DND-41 (cell line): ENCODE data around the gene UBC.
A peak's percentile ranks its signal among the peaks of the same experiment; 100 is the strongest.

ENCODE experiments used
- ATAC-seq: fragments of 200-7000 bp; cut with Tn5 transposase; 3 replicates; pipeline ENCODE4 v1.9.1; 2021; ENCODE audit warnings: low read depth; ENCODE audit not compliant: insufficient read depth
- DNase-seq: peaks from one replicate; pipeline ENCODE4 v3.0.0-alpha.2; 2020
- H2AFZ ChIP-seq: 2 replicates; pipeline ENCODE4 v1.6.0; 2012; ENCODE audit warnings: low read depth, low read length
- H3K27ac ChIP-seq: 2 replicates; pipeline ENCODE4 v1.5.1; 2012; ENCODE audit warnings: low read length, inconsistent platforms
- H3K27me3 ChIP-seq: fragments of 200-600 bp; sonication (generic); 2 replicates; pipeline ENCODE4 v1.6.0; 2012; ENCODE audit warnings: low read length, mild to moderate bottlenecking, inconsistent platforms; ENCODE audit not compliant: insufficient read depth, poor library complexity
- H3K36me3 ChIP-seq: 2 replicates; pipeline ENCODE4 v1.5.1; 2012; ENCODE audit warnings: low read length, inconsistent platforms; ENCODE audit not compliant: insufficient read depth
- H3K4me1 ChIP-seq: 2 replicates; pipeline ENCODE4 v1.5.1; 2012; ENCODE audit warnings: mild to moderate bottlenecking, low read length; ENCODE audit not compliant: insufficient read depth
- H3K4me2 ChIP-seq: 2 replicates; pipeline ENCODE4 v1.6.0; 2012; ENCODE audit warnings: mild to moderate bottlenecking, moderate library complexity, low read length, inconsistent platforms; ENCODE audit not compliant: insufficient read depth
- H3K4me3 ChIP-seq, 2 experiments: fragments of 200-600 bp in 1 of 2; shearing (Covaris generic) in 1 of 2; 2 replicates each; pipeline ENCODE4 v1.5.1; 2012 to 2016; ENCODE audit warnings: inconsistent platforms in 2 of 2, low read length in 2 of 2, mild to moderate bottlenecking in 2 of 2, low read depth in 1 of 2, moderate library complexity in 1 of 2
- H3K79me2 ChIP-seq: 2 replicates; pipeline ENCODE4 v1.6.0; 2012; ENCODE audit warnings: low read length, inconsistent platforms; ENCODE audit not compliant: insufficient read depth
- H3K9ac ChIP-seq: 2 replicates; pipeline ENCODE4 v1.6.0; 2012; ENCODE audit warnings: low read depth, mild to moderate bottlenecking, inconsistent platforms, low read length, moderate library complexity
- H3K9me3 ChIP-seq: 2 replicates; pipeline ENCODE4 v1.5.1; 2012; ENCODE audit warnings: low read length, moderate library complexity, mild to moderate bottlenecking, inconsistent platforms; ENCODE audit not compliant: insufficient read depth, severe bottlenecking
- H4K20me1 ChIP-seq: 2 replicates; pipeline ENCODE4 v1.6.0; 2012; ENCODE audit warnings: low read length; ENCODE audit not compliant: insufficient read depth
- CTCF ChIP-seq: IDR thresholded peaks from 2 replicates; pipeline ENCODE4 v1.5.1; 2012; ENCODE audit warnings: borderline replicate concordance, low read length, moderate library complexity, mild to moderate bottlenecking; ENCODE audit not compliant: poor library complexity, severe bottlenecking; ENCODE audit errors: extremely low read depth
- EZH2 ChIP-seq: IDR thresholded peaks from 3 replicates; pipeline ENCODE4 v1.6.1; 2012; ENCODE audit warnings: borderline replicate concordance, low read depth, mild to moderate bottlenecking, moderate library complexity, low read length, inconsistent platforms; ENCODE audit not compliant: severe bottlenecking

The UBC gene

GRCh38 chr12:124947561-124948398 is 33.3 kb upstream of the UBC start:
- Histone ChIP-seq H2AFZ (no peak overlapping the region), H3K4me3 (no peak overlapping the region), H3K36me3 (peaks cover 77% of the 10 kb centered on the region), H3K27ac (no peak overlapping the region), H3K9me3 (no peaks in the 10 kb centered on the region), H3K9ac (no peak overlapping the region), H3K4me1 (no peaks in the 10 kb centered on the region), H3K4me2 (no peak overlapping the region), H3K79me2 (no peaks in the 10 kb centered on the region), H3K27me3 (no peaks in the 10 kb centered on the region), H4K20me1 (no peaks in the 10 kb centered on the region)
- no peak for DNase-seq
- no peak for TF ChIP-seq EZH2
- ATAC-seq: no peak

GRCh38 chr12:124947013-124947412 is 32.6 kb upstream of the UBC start:
- no peaks in the 10 kb centered on the region for H3K9me3 ChIP-seq
- H3K4me1 ChIP-seq: 0 out of 2 replicates have a peak, but pooled peaks cover under 1% of the 10 kb centered on the region
- H2AFZ ChIP-seq: no peak overlapping the region
- ATAC-seq (0 out of 3 replicates have a peak, but pooled peaks have one; percentile 15), DNase-seq (no peak)
- H3K4me3 ChIP-seq: no peak overlapping the region
- H4K20me1 ChIP-seq: no peaks in the 10 kb centered on the region
- TF ChIP-seq EZH2 (no peak), CTCF (no peak)
- no peak overlapping the region for H3K27ac ChIP-seq
- H3K9ac ChIP-seq: no peak overlapping the region
- H3K4me2 ChIP-seq: no peak overlapping the region
- peaks cover 70% of the 10 kb centered on the region for H3K36me3 ChIP-seq
- H3K79me2 ChIP-seq: no peaks in the 10 kb centered on the region
- H3K27me3 ChIP-seq: no peaks in the 10 kb centered on the region

GRCh38 chr12:124946447-124946793 is 32.0 kb upstream of the UBC start:
- H3K4me2 ChIP-seq: no peak overlapping the region
- no peak for ATAC-seq
- H3K9me3 ChIP-seq: no peaks in the 10 kb centered on the region
- H3K4me3 ChIP-seq: no peak overlapping the region
- H3K27ac ChIP-seq: no peak overlapping the region
- H3K36me3 ChIP-seq: peaks cover 65% of the 10 kb centered on the region
- no peak for DNase-seq
- H3K9ac ChIP-seq: no peak overlapping the region
- H2AFZ ChIP-seq: no peak overlapping the region
- H3K4me1 ChIP-seq: 0 out of 2 replicates have a peak, but pooled peaks cover 4% of the 10 kb centered on the region
- no peak for TF ChIP-seq CTCF
- TF ChIP-seq EZH2: no peak
- no peaks in the 10 kb centered on the region for H3K27me3 ChIP-seq
- H3K79me2 ChIP-seq: no peaks in the 10 kb centered on the region
- no peaks in the 10 kb centered on the region for H4K20me1 ChIP-seq

GRCh38 chr12:124941170-124941527 is 26.7 kb upstream of the UBC start:
- H3K9ac ChIP-seq: peak overlapping the region; percentile 62
- no peak for TF ChIP-seq CTCF
- no peak for TF ChIP-seq EZH2
- peak overlapping the region; percentile 73 for H3K4me2 ChIP-seq
- H3K4me1 ChIP-seq: peaks cover 46% of the 10 kb centered on the region
- H2AFZ ChIP-seq: peak overlapping the region; percentile 89
- peak overlapping the region in 1 of 2 experiments; percentile 54; a peak in 2 of 4 replicates for H3K4me3 ChIP-seq
- ATAC-seq: no peak
- no peaks in the 10 kb centered on the region for H3K9me3 ChIP-seq
- no peak for DNase-seq
- peak overlapping the region; percentile 76 for H3K27ac ChIP-seq
- no peaks in the 10 kb centered on the region for H3K79me2 ChIP-seq
- no peaks in the 10 kb centered on the region for H4K20me1 ChIP-seq
- peaks cover 18% of the 10 kb centered on the region; the same call in 1 of the 2 replicates for H3K36me3 ChIP-seq
- H3K27me3 ChIP-seq: no peaks in the 10 kb centered on the region
